H1 (cell line): ENCODE data around the gene VASH1. TPM values are rescaled to one million over a fixed set of nuclear protein-coding genes. Genes with fewer than 3 reads are reported as not detected.

ENCODE experiments used
- CTCF ChIA-PET: fragments of 300-600 bp; sonication (Branson Sonifier 250); formaldehyde crosslinking; loops from one replicate; lab custom pipeline; 2021; ENCODE audit not compliant: partially characterized antibody; lab: Charles Lee
- POLR2A ChIA-PET: fragments of 300-600 bp; sonication (Branson Sonifier 250); formaldehyde crosslinking; loops from one replicate; lab custom pipeline; 2021; ENCODE audit warnings: inconsistent platforms; ENCODE audit not compliant: partially characterized antibody; lab: Charles Lee
- DNase-seq, 2 experiments: peaks; one replicate each; pipeline versions ENCODE4 v3.0.0 to v3.0.0-alpha.2; 2010 to 2022; ENCODE audit warnings: low spot score in 2 of 2, low read depth in 1 of 2, mixed read lengths in 1 of 2
- FAIRE-seq: peaks from 2 replicates; lab custom pipeline; 2011; peaks lifted over from hg19 to GRCh38; lab: Jason Lieb, UNC
- H2AFZ ChIP-seq: 2 replicates; pipeline ENCODE4 v1.8.1; 2012; ENCODE audit warnings: low read length, inconsistent platforms
- H2AK5ac ChIP-seq: 2 replicates; pipeline ENCODE4 v1.6.1; 2013; ENCODE audit warnings: low read depth, low read length
- H2BK120ac ChIP-seq: replicated peaks from 2 replicates; pipeline ENCODE3; 2013; ENCODE audit warnings: low read depth, low read length, inconsistent platforms
- H2BK12ac ChIP-seq: 2 replicates; pipeline ENCODE4 v1.6.1; 2013; ENCODE audit warnings: low read depth, low read length
- H2BK15ac ChIP-seq: 2 replicates; pipeline ENCODE4 v1.6.1; 2013; ENCODE audit warnings: low read length
- H2BK20ac ChIP-seq: 2 replicates; pipeline ENCODE4 v1.6.1; 2013; ENCODE audit warnings: low read length
- H2BK5ac ChIP-seq: 2 replicates; pipeline ENCODE4 v1.6.1; 2013; ENCODE audit warnings: low read depth, low read length
- H3K14ac ChIP-seq: 2 replicates; pipeline ENCODE4 v1.6.1; 2013; ENCODE audit warnings: inconsistent platforms; ENCODE audit not compliant: insufficient read length
- H3K18ac ChIP-seq: 2 replicates; pipeline ENCODE4 v1.6.1; 2013; ENCODE audit warnings: low read length; ENCODE audit errors: extremely low read depth
- H3K23ac ChIP-seq: 2 replicates; pipeline ENCODE4 v1.6.1; 2013; ENCODE audit warnings: inconsistent platforms; ENCODE audit not compliant: insufficient read length
- H3K23me2 ChIP-seq: 2 replicates; pipeline ENCODE4 v1.6.1; 2013; ENCODE audit warnings: low read depth, low read length
- H3K27ac ChIP-seq: 2 replicates; pipeline ENCODE4 v1.6.1; 2011; ENCODE audit warnings: low read depth, low read length, inconsistent platforms
- H3K27me3 ChIP-seq, 4 experiments: replicated peaks in 1 of 4; 1 replicate in 1 of 4; 2 replicates in 3 of 4; pipeline versions ENCODE4 v1.6.1 to v1.8.1; 2011 to 2013; ENCODE audit warnings: low read length in 3 of 4, mild to moderate bottlenecking in 3 of 4, inconsistent platforms in 2 of 4, mixed read lengths in 2 of 4, moderate library complexity in 1 of 4; ENCODE audit not compliant: control insufficient read depth in 3 of 4, insufficient read depth in 3 of 4; ENCODE audit errors: extremely low read depth in 1 of 4
- H3K36me3 ChIP-seq, 4 experiments: 2 replicates each; pipeline versions ENCODE4 v1.6.1 to v1.8.1; 2011 to 2013; ENCODE audit warnings: mild to moderate bottlenecking in 4 of 4, low read length in 3 of 4, moderate library complexity in 2 of 4, control low read depth in 1 of 4, inconsistent platforms in 1 of 4; ENCODE audit not compliant: insufficient read depth in 4 of 4, control insufficient read depth in 2 of 4
- H3K4ac ChIP-seq: replicated peaks from 2 replicates; pipeline ENCODE3; 2013; ENCODE audit warnings: low read length, low read depth, mixed read lengths, inconsistent platforms; ENCODE audit not compliant: insufficient read length
- H3K4me1 ChIP-seq, 4 experiments: replicated peaks in 1 of 4; 1 replicate in 1 of 4; 2 replicates in 3 of 4; pipeline versions ENCODE4 v1.6.1 to v1.8.1; 2011 to 2013; ENCODE audit warnings: low read length in 3 of 4, inconsistent platforms in 2 of 4, mixed read lengths in 1 of 4; ENCODE audit not compliant: insufficient read depth in 4 of 4, control insufficient read depth in 3 of 4
- H3K4me2 ChIP-seq, 2 experiments: 2 replicates each; pipeline versions ENCODE4 v1.6.1 to v1.8.1; 2011 to 2013; ENCODE audit warnings: low read depth in 2 of 2, low read length in 2 of 2, control low read depth in 1 of 2, inconsistent platforms in 1 of 2, mild to moderate bottlenecking in 1 of 2; ENCODE audit not compliant: insufficient read depth in 1 of 2
- H3K4me3 ChIP-seq, 4 experiments: fragments of 200-600, 300-600 bp in 1 of 4; sonication (generic), shearing (Covaris generic), sonication (Bioruptor Twin) in 1 of 4; 2 replicates each; pipeline versions ENCODE4 v1.5.1 to v1.8.1; 2011 to 2016; ENCODE audit warnings: low read length in 4 of 4, low read depth in 3 of 4, control low read depth in 2 of 4, inconsistent platforms in 2 of 4, mild to moderate bottlenecking in 2 of 4, mixed read lengths in 1 of 4, moderate library complexity in 1 of 4; ENCODE audit not compliant: insufficient read depth in 2 of 4; ENCODE audit errors: extremely low read depth in 1 of 4
- H3K56ac ChIP-seq: replicated peaks from 2 replicates; pipeline ENCODE3; 2013; ENCODE audit warnings: low read depth, mild to moderate bottlenecking, mixed read lengths, low read length, inconsistent platforms; ENCODE audit not compliant: insufficient read length
- H3K79me1 ChIP-seq: 2 replicates; pipeline ENCODE4 v1.6.1; 2013; ENCODE audit warnings: low read depth, low read length, control low read depth
- H3K79me2 ChIP-seq, 2 experiments: 2 replicates each; pipeline versions ENCODE4 v1.6.1 to v1.8.1; 2012 to 2013; ENCODE audit warnings: low read length in 2 of 2, mild to moderate bottlenecking in 2 of 2, inconsistent platforms in 1 of 2; ENCODE audit not compliant: insufficient read depth in 2 of 2, control insufficient read depth in 1 of 2
- H3K9ac ChIP-seq, 4 experiments: replicated peaks in 1 of 4; 1 replicate in 1 of 4; 2 replicates in 3 of 4; pipeline versions ENCODE4 v1.6.1 to v1.8.1; 2011 to 2013; ENCODE audit warnings: low read depth in 3 of 4, low read length in 3 of 4, control low read depth in 2 of 4, mild to moderate bottlenecking in 2 of 4, moderate library complexity in 2 of 4, inconsistent platforms in 1 of 4; ENCODE audit errors: extremely low read depth in 1 of 4
- H3K9me3 ChIP-seq, 2 experiments: 2 replicates each; pipeline versions ENCODE4 v1.6.1 to v1.8.1; 2012 to 2013; ENCODE audit warnings: mild to moderate bottlenecking in 2 of 2, moderate library complexity in 2 of 2, control low read depth in 1 of 2, inconsistent platforms in 1 of 2, low read depth in 1 of 2, low read length in 1 of 2, mixed read lengths in 1 of 2; ENCODE audit not compliant: insufficient read depth in 2 of 2
- H4K20me1 ChIP-seq, 2 experiments: replicated peaks in 1 of 2; 2 replicates each; pipeline versions ENCODE3 to v1.8.1; 2011 to 2013; ENCODE audit warnings: inconsistent platforms in 2 of 2, low read length in 2 of 2, mild to moderate bottlenecking in 1 of 2; ENCODE audit not compliant: insufficient read depth in 2 of 2, control insufficient read depth in 1 of 2
- H4K5ac ChIP-seq: 2 replicates; pipeline ENCODE4 v1.6.1; 2013; ENCODE audit warnings: low read length, low read depth, mixed read lengths, inconsistent platforms; ENCODE audit not compliant: insufficient read length
- H4K8ac ChIP-seq: 2 replicates; pipeline ENCODE4 v1.8.0; 2013; ENCODE audit warnings: mild to moderate bottlenecking, moderate library complexity, low read length, inconsistent platforms; ENCODE audit not compliant: insufficient read depth; ENCODE audit errors: extremely low read depth
- H4K91ac ChIP-seq: replicated peaks from 2 replicates; pipeline ENCODE3; 2013; ENCODE audit warnings: low read length, mixed read lengths, inconsistent platforms; ENCODE audit not compliant: insufficient read length
- EGR1 ChIP-seq: IDR thresholded peaks from 2 replicates; pipeline ENCODE4 v1.6.1; 2011; ENCODE audit warnings: low read depth, low read length, borderline replicate concordance
- GTF2F1 ChIP-seq: IDR thresholded peaks from 2 replicates; pipeline ENCODE4 v1.6.1; 2012; ENCODE audit warnings: low read depth, low read length, improper control_type of control experiment, borderline replicate concordance
- NRF1 ChIP-seq: IDR thresholded peaks from 2 replicates; pipeline ENCODE4 v1.6.1; 2011; ENCODE audit warnings: mild to moderate bottlenecking, low read depth, low read length, improper control_type of control experiment
- RAD21 ChIP-seq, 2 experiments: IDR thresholded peaks in 1 of 2; conservative IDR thresholded peaks in 1 of 2; 2 replicates each; pipeline ENCODE4 v1.6.1; 2011; ENCODE audit warnings: low read depth in 2 of 2, low read length in 2 of 2, improper control_type of control experiment in 1 of 2, inconsistent platforms in 1 of 2, mild to moderate bottlenecking in 1 of 2, moderate library complexity in 1 of 2
- SP2 ChIP-seq: IDR thresholded peaks from 2 replicates; pipeline ENCODE4 v1.6.1; 2012; ENCODE audit warnings: mild to moderate bottlenecking, low read length, inconsistent platforms
- SP4 ChIP-seq: IDR thresholded peaks from 2 replicates; pipeline ENCODE4 v1.6.1; 2012; ENCODE audit warnings: low read length, inconsistent platforms
- WGBS, 2 experiments: shearing (Covaris generic) in 1 of 2; methylation state at CpG; one replicate each; pipeline versions ENCODE4 v1.1.6 to v1.1.7; 2013 to 2015; ENCODE audit warnings: low lambda C conversion rate in 2 of 2, mixed read lengths in 2 of 2, inconsistent platforms in 1 of 2, low coverage in 1 of 2, missing lambda C conversion rate in 1 of 2; ENCODE audit not compliant: insufficient replicate concordance in 2 of 2, insufficient coverage in 1 of 2, insufficient read length in 1 of 2; ENCODE audit errors: extremely low coverage in 1 of 2, missing lambda C conversion rate in 1 of 2; 5-methylcytosine and 5-hydroxymethylcytosine counted together
- polyA plus RNA-seq, 7 experiments: library from polyadenylated mRNA; depleted of rRNA in 3 of 7; stranded (reverse) in 5 of 7; unstranded in 2 of 7; fragments of >200 nt in 5 of 7; fragments of 200-250 nt in 2 of 7; gene quantifications; 1 replicate in 5 of 7; 2 replicates in 1 of 7; 4 replicates in 1 of 7; pipeline versions ENCODE4 v1.2.1 to v1.2.3, GENCODE V29; 2011 to 2013; ENCODE audit warnings: missing spikeins in 2 of 7, mixed read lengths in 2 of 7
- total RNA-seq: library from RNA; stranded (reverse); fragmentation: NEBNext Ultra II Directional; extraction: Animal tissue kit (Norgen Biotek cat#: 25700); gene quantifications from 2 replicates; pipeline ENCODE4 v1.2.1, GENCODE V29; 2021

Gene VASH1
- total and polyA plus RNA-seq, 2 of the 8 experiments (the other 6 are each of a cell fraction or from before 2014, with no cell fraction given), result 3.1 to 6.4 TPM

- Histone ChIP-seq H2AK5ac (0 out of 2 replicates have a peak overlapping the region, but pooled peaks have one; percentile 43), H3K4me3 (peak overlapping the region in 1 of 4 experiments; percentile 30; a peak in 2 of 8 replicates), H3K27ac (no peak overlapping the region), H3K23ac (no peak overlapping the region), H3K23me2 (no peaks in the 10 kb centered on the region; the same call in 1 of the 2 replicates), H3K79me2 (no peaks in the 10 kb centered on the region), H3K4me1 (peaks cover 0 to 23% (median 19%) of the 10 kb centered on the region in 4 experiments; a peak in 5 of 7 replicates), H3K14ac (no peak overlapping the region), H3K9me3 (no peaks in the 10 kb centered on the region; a peak in 1 of 4 replicates), H3K56ac (no peak overlapping the region), H4K5ac (no peak overlapping the region), H2BK12ac (peak overlapping the region; percentile 75; the same call in 1 of the 2 replicates), H2AFZ (no peak overlapping the region), H3K18ac (no peak overlapping the region; the same call in 1 of the 2 replicates), H3K79me1 (no peaks in the 10 kb centered on the region), H2BK15ac (0 out of 2 replicates have a peak overlapping the region, but pooled peaks have one; percentile 81), H2BK120ac (no peak overlapping the region), H3K4ac (peak overlapping the region; percentile 83), H3K4me2 (peak overlapping the region; percentile 28 to 50; a peak in 3 of 4 replicates), H4K20me1 (no peaks in the 10 kb centered on the region), H3K27me3 (peaks cover 0 to 6% (median 4%) of the 10 kb centered on the region in 4 experiments; a peak in 4 of 7 replicates), H3K36me3 (no peaks in the 10 kb centered on the region), H4K8ac (no peak overlapping the region), H3K9ac (no peak overlapping the region), H4K91ac (peak overlapping the region; percentile 96), H2BK5ac (0 out of 2 replicates have a peak overlapping the region, but pooled peaks have one; percentile 82), H2BK20ac (no peak overlapping the region; the same call in 1 of the 2 replicates)
- DNase-seq (peak in 1 of 2 experiments; percentile 41), FAIRE-seq (no peak)
- WGBS, 2 experiments, result 82% methylated on average over 11 of the region's 11 CpGs; no CpG with 5 or more reads in 1 of the 2 experiments
- ChIA-PET CTCF (interaction anchor here (0.6 to 9.2 kb wide), 11 partner anchors 8 to 300 kb away, joined by 3 to 128 read pairs (median 4); no protein-coding TSS in a partner anchor), POLR2A (interaction anchor here (0.6 to 3.3 kb wide), 6 partner anchors 7 to 322 kb away, joined by 3 to 20 read pairs (median 6); partner anchors contain the start of gene VASH1)
- no peak for TF ChIP-seq SP4
- no peak for TF ChIP-seq GTF2F1
- no peak for TF ChIP-seq SP2
- no peak for TF ChIP-seq EGR1
- TF ChIP-seq RAD21 (IDR thresholded peaks at IDR 0.05 in 1 of 2, conservative IDR thresholded peaks at IDR 0.05 in 1 of 2; ENCODE audit: low read depth in 2 of 2, low read length in 2 of 2), result no peak
- TF ChIP-seq NRF1, result no peak
These were observed 7.6 kb downstream of the VASH1 start for GRCh38 chr14:76768671-76769500.
